GM21526 (cell line): ENCODE results near the gene RAB38.

ENCODE experiments used
- ATAC-seq: cut with Tn5 transposase; IDR thresholded peaks from one replicate; pipeline ENCODE4 v1.9.1; 2021; ENCODE audit warnings: moderate library complexity; ENCODE audit not compliant: unreplicated experiment, low FRiP score

Gene RAB38

GRCh38 chr11:88105526-88105925 lies 69.7 kb downstream of the RAB38 start:
- no peak for ATAC-seq

DNA sequence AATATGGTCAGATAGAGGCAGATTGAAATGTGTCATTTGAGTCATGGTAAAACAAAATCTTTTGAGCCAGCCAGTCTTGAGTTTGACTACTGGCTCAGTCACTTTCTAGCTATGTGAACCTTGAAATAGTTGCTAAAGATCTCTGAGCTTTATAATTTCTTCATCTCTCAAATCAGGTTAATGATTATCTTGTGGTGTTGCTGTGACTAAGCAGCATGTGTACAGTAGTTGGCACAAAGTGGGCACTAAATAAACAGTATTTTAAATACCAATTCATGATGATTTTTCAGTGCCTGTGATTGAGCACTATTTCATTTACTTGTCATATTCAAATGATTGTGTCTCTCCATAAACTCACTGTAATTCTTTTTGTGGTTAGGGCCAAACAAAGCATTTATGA lies 70.8 kb downstream of the RAB38 start:
- no peak for ATAC-seq

GRCh38 chr11:88103337-88104206 lies 71.7 kb downstream of the RAB38 start:
- peak; percentile 88 for ATAC-seq

DNA sequence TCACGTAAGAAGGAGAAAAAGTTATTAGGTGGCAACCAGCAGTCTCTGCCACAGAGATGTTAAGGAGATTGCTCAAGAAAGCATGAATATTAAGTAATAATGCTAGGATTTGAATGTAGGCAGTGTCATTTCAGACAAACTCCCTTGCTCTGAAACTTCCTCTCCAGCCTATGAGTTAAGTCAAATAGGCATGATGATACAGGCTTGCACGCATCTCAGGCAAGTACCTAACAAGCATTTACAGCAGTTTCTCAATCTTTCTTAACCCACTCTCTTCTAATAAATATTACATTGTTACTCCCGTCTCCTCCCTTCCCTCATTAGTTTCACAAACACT lies 72.7 kb downstream of the RAB38 start:
- no peak for ATAC-seq

DNA sequence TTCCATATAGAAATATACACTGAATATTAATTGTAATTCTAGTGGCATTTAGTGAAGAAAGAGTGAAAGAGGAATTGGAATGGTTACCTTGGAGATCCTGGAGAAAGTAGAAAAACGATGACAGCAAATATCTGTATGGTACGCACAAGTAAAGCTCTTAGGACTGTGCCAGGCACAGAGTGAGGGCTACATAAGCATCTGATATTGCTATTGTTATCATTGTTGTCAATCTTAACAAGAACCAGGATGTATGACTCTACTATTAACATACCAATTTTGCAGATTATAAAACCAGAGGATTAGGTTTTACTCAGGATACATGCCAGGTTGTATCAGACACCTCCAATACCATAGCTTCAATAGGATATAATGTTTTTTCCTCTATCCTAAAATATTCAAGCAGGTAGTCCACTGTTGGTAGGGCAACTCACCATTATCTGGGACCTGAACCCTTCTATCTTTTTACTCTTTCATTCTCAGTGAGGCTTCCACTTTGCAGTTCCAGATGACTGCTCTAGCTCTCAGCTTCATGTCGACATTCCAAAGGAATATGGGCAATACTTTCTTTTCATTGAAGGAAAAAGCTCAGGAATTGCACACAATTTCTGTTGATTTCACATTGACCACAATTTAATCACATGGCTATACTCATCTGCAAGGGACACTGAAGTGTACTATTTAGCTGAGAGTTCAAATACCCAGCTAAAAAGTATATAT lies 73.2 kb downstream of the RAB38 start:
- ATAC-seq, result no peak

DNA sequence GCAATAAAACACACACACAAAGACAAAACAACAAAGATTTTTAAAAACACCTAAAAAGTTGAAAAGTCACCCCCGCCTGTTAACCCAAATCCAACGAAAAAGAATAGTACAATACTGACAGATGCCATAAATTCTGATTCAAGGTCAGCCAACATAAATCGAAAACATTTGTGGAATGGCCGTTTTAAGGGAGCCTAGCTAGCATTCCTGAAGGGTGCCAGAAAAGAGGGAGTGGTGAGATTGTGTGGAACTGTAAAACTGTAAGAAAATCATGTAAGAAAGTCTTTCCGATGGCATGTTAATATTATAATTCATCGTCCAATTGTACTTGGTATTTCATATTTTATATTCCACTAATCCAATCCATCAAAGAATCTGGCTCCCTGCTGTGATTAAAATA lies 75.1 kb downstream of the RAB38 start:
- no peak for ATAC-seq

GRCh38 chr11:88098289-88098688 lies 77.0 kb downstream of the RAB38 start:
- no peak for ATAC-seq

GRCh38 chr11:88089134-88089533 lies 86.1 kb downstream of the RAB38 start:
- no peak for ATAC-seq

DNA sequence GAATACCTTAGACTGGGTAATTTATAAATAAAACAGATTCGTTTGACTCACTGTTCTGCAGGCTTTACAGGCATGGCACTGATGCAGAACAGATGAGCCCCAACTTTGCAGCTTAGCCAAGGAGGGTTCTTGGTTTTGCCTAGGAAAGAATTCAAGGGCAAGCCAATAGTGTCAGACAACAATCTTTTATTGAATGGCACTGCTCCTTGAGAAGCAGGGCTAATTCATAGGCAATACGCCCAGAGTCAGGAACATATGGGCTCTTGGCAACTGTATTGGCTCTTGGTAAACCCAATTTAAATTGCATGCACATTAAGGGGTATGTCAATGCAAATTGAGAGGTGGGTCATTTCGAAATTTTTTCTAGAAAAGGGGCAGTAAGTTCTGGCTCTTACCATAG lies 87.9 kb downstream of the RAB38 start:
- ATAC-seq, result no peak

GRCh38 chr11:88086297-88086696 lies 88.9 kb downstream of the RAB38 start:
- ATAC-seq, result no peak

- no peak for ATAC-seq
Measured at GRCh38 chr11:88070437-88070836, 104.8 kb downstream of the RAB38 start.

GRCh38 chr11:88068848-88069554 lies 106.2 kb downstream of the RAB38 start:
- no peak for ATAC-seq

GRCh38 chr11:88066090-88066489 lies 109.2 kb downstream of the RAB38 start:
- ATAC-seq, result no peak

DNA sequence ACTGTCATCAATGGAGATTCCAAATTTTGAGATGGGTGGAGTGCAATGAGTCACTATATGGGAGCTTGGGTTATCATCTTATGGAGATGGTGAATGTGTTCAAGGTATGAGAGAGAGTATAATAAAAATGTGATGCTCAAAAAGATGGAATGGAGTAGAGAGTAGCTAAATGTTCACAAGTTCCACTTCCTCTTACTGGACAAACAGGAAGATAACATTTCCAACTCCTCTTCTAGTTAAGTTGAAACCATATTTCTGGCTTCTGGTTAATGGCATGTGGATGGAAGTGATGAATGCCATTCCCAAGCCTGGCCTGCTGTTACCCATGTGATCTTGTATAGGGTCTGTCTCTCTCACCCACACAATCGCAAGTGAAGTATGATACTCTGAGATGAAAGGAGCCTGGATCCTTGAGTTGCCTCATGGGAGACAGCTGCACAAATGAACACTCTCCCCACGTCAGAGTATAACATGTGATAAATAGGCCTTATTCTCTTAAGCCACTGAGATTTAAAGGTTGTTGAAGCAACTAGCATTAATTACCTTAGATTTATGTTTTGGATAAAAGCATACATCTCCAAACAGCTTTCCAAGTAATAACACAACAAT lies 111.0 kb downstream of the RAB38 start:
- no peak for ATAC-seq
